H1 (cell line): ENCODE measurements around the gene CAPN6.

ENCODE experiments used
- CEBPB ChIP-seq: IDR thresholded peaks from 2 replicates; pipeline ENCODE4 v1.6.1; 2012; ENCODE audit warnings: low read depth, low read length
- CHD1 ChIP-seq: IDR thresholded peaks from 2 replicates; pipeline ENCODE4 v1.6.1; 2012; ENCODE audit warnings: low read depth, low read length, improper control_type of control experiment
- EP300 ChIP-seq, 2 experiments: IDR thresholded peaks; 1 replicate in 1 of 2; 2 replicates in 1 of 2; pipeline ENCODE4 v1.6.1; 2011 to 2012; ENCODE audit warnings: low read depth in 2 of 2, low read length in 2 of 2, mild to moderate bottlenecking in 2 of 2, borderline replicate concordance in 1 of 2, inconsistent platforms in 1 of 2, moderate library complexity in 1 of 2
- MAX ChIP-seq: IDR thresholded peaks from 2 replicates; pipeline ENCODE4 v1.6.1; 2012; ENCODE audit warnings: inconsistent platforms
- POLR2A ChIP-seq, 2 experiments: IDR thresholded peaks; 1 replicate in 1 of 2; 2 replicates in 1 of 2; pipeline ENCODE4 v1.6.1; 2011; ENCODE audit warnings: low read depth in 2 of 2, low read length in 2 of 2, mild to moderate bottlenecking in 2 of 2; ENCODE audit errors: control extremely low read depth in 1 of 2
- RNF2 ChIP-seq: fragments of 200-900, 300-1000 bp; sonication (generic); IDR thresholded peaks from 2 replicates; pipeline ENCODE4 v1.7.1; 2016; ENCODE audit warnings: borderline replicate concordance, low read depth, mild to moderate bottlenecking, antibody characterized with exemption, low read length; ENCODE audit not compliant: poor library complexity, severe bottlenecking; ENCODE audit errors: missing control alignments
- SAP30 ChIP-seq: fragments of 300-600 bp; sonication (generic); IDR thresholded peaks from 2 replicates; pipeline ENCODE4 v1.7.1; 2012; ENCODE audit warnings: low read length, moderate library complexity, mild to moderate bottlenecking, inconsistent platforms; ENCODE audit not compliant: insufficient read depth, insufficient replicate concordance
- SP2 ChIP-seq: IDR thresholded peaks from 2 replicates; pipeline ENCODE4 v1.6.1; 2012; ENCODE audit warnings: mild to moderate bottlenecking, low read length, inconsistent platforms
- SUZ12 ChIP-seq: fragments of 200-600 bp; sonication (generic); IDR thresholded peaks from 2 replicates; pipeline ENCODE4 v1.6.1; 2012; ENCODE audit warnings: mild to moderate bottlenecking, inconsistent platforms, low read length, moderate library complexity, mixed read lengths
- TAF1 ChIP-seq: IDR thresholded peaks from 2 replicates; pipeline ENCODE4 v1.6.1; 2011; ENCODE audit warnings: mild to moderate bottlenecking, low read depth, low read length
- USF2 ChIP-seq: IDR thresholded peaks from 2 replicates; pipeline ENCODE4 v1.6.1; 2011; ENCODE audit warnings: low read length, improper control_type of control experiment
- TF ChIP-seq, protein P1 (sequence below), 3 experiments: IDR thresholded peaks; 1 replicate in 2 of 3; 2 replicates in 1 of 3; pipeline versions ENCODE4 v1.5.1 to v1.6.1; 2011; ENCODE audit warnings: low read length in 3 of 3, mild to moderate bottlenecking in 3 of 3, inconsistent platforms in 2 of 3, low read depth in 1 of 3, moderate library complexity in 1 of 3; ENCODE audit not compliant: insufficient read depth in 1 of 3; ENCODE audit errors: control extremely low read depth in 1 of 3

GRCh38 chrX:111264385-111264784, 5.9 kb downstream of the CAPN6 start:
- TF ChIP-seq, protein P1, sequence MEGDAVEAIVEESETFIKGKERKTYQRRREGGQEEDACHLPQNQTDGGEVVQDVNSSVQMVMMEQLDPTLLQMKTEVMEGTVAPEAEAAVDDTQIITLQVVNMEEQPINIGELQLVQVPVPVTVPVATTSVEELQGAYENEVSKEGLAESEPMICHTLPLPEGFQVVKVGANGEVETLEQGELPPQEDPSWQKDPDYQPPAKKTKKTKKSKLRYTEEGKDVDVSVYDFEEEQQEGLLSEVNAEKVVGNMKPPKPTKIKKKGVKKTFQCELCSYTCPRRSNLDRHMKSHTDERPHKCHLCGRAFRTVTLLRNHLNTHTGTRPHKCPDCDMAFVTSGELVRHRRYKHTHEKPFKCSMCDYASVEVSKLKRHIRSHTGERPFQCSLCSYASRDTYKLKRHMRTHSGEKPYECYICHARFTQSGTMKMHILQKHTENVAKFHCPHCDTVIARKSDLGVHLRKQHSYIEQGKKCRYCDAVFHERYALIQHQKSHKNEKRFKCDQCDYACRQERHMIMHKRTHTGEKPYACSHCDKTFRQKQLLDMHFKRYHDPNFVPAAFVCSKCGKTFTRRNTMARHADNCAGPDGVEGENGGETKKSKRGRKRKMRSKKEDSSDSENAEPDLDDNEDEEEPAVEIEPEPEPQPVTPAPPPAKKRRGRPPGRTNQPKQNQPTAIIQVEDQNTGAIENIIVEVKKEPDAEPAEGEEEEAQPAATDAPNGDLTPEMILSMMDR (IDR thresholded peaks at IDR 0.05; ENCODE audit: control extremely low read depth in 1 of 3, insufficient read depth in 1 of 3, low read depth in 1 of 3, low read length in 3 of 3): no peak
- no peak for TF ChIP-seq SUZ12
- TF ChIP-seq USF2: no peak
- no peak for TF ChIP-seq TAF1
- TF ChIP-seq CEBPB: no peak
- no peak for TF ChIP-seq POLR2A (IDR thresholded peaks at IDR 0.05; ENCODE audit: control extremely low read depth in 1 of 2, low read depth in 2 of 2, low read length in 2 of 2)
- TF ChIP-seq CHD1: no peak
- TF ChIP-seq SAP30: no peak
- TF ChIP-seq EP300 (IDR thresholded peaks at IDR 0.05; ENCODE audit: borderline replicate concordance in 1 of 2, low read depth in 2 of 2, low read length in 2 of 2): no peak
- no peak for TF ChIP-seq SP2
- no peak for TF ChIP-seq MAX
- TF ChIP-seq RNF2: no peak
